OCI-LY1 (cell line): Measurements from ENCODE around the gene RPP40.

Source experiments
- H2AFZ ChIP-seq: fragments of 200-600 bp; sonication (generic), shearing (Covaris generic); 2 replicates; pipeline ENCODE4 v1.6.0; 2014; ENCODE audit warnings: antibody characterized with exemption, mild to moderate bottlenecking, low read length
- H3F3A ChIP-seq: fragments of 200-600 bp; sonication (generic), shearing (Covaris generic); 2 replicates; pipeline ENCODE4 v1.6.0; 2014; ENCODE audit warnings: mild to moderate bottlenecking, antibody characterized with exemption, low read length, moderate library complexity; ENCODE audit not compliant: insufficient read depth
- H3K27ac ChIP-seq: fragments of 200-600 bp; sonication (generic); 2 replicates; pipeline ENCODE4 v1.5.1; 2014; ENCODE audit warnings: low read length, mixed run types, mild to moderate bottlenecking, low read depth; ENCODE audit not compliant: poor library complexity, severe bottlenecking
- H3K27me3 ChIP-seq: fragments of 200-600 bp; sonication (generic); 2 replicates; pipeline ENCODE4 v1.6.0; 2014; ENCODE audit warnings: antibody characterized with exemption, mild to moderate bottlenecking, low read length, moderate library complexity; ENCODE audit not compliant: insufficient read depth
- H3K36me3 ChIP-seq: fragments of 200-600 bp; sonication (generic); 2 replicates; pipeline ENCODE4 v1.6.1; 2014; ENCODE audit warnings: mild to moderate bottlenecking, antibody characterized with exemption, low read length, moderate library complexity, mixed read lengths; ENCODE audit not compliant: insufficient read depth
- H3K4me1 ChIP-seq: fragments of 200-600 bp; sonication (generic); 2 replicates; pipeline ENCODE4 v1.5.1; 2014; ENCODE audit warnings: mild to moderate bottlenecking, low read length, moderate library complexity; ENCODE audit not compliant: insufficient read depth, severe bottlenecking
- H3K4me2 ChIP-seq: fragments of 200-600 bp; sonication (generic), shearing (Covaris generic); 2 replicates; pipeline ENCODE4 v1.6.1; 2014; ENCODE audit warnings: low read length
- H3K4me3 ChIP-seq: fragments of 200-600 bp; sonication (generic); 2 replicates; pipeline ENCODE4 v1.5.1; 2014; ENCODE audit warnings: low read length, low read depth, mild to moderate bottlenecking, mixed read lengths; ENCODE audit not compliant: poor library complexity, severe bottlenecking
- H3K79me2 ChIP-seq: fragments of 200-600 bp; shearing (Covaris generic); 2 replicates; pipeline ENCODE4 v1.6.1; 2016; ENCODE audit warnings: mixed run types, low read length, mixed read lengths; ENCODE audit not compliant: insufficient read depth
- H3K9ac ChIP-seq: fragments of 200-600 bp; sonication (generic), shearing (Covaris generic); 2 replicates; pipeline ENCODE4 v1.6.1; 2014; ENCODE audit warnings: mild to moderate bottlenecking, low read length, mixed read lengths
- H3K9me2 ChIP-seq: fragments of 200-600 bp; sonication (generic), shearing (Covaris generic); 2 replicates; pipeline ENCODE4 v1.6.1; 2014; ENCODE audit warnings: low read depth, mild to moderate bottlenecking, low read length, mixed read lengths
- H3K9me3 ChIP-seq: fragments of 200-600 bp; shearing (Covaris generic); 2 replicates; pipeline ENCODE4 v1.6.1; 2014; ENCODE audit warnings: low read length, mixed read lengths
- H4K20me1 ChIP-seq: fragments of 200-600 bp; sonication (generic), shearing (Covaris generic); 2 replicates; pipeline ENCODE4 v1.6.0; 2016; ENCODE audit warnings: mild to moderate bottlenecking, low read length; ENCODE audit not compliant: insufficient read depth
- CTCF ChIP-seq: fragments of 200-600 bp; sonication (generic), shearing (Covaris generic); IDR thresholded peaks from 2 replicates; pipeline ENCODE4 v1.5.1; 2017; ENCODE audit warnings: mild to moderate bottlenecking, antibody characterized with exemption, low read length, moderate library complexity, mixed read lengths
- EZH2 ChIP-seq: fragments of 200-600 bp; sonication (generic), shearing (Covaris generic); IDR thresholded peaks from 2 replicates; pipeline ENCODE4 v1.8.0; 2017; ENCODE audit warnings: borderline replicate concordance, mixed run types, mild to moderate bottlenecking, antibody characterized with exemption, low read length, moderate library complexity, mixed read lengths

Gene RPP40

GRCh38 chr6:4948781-4949450, 54.9 kb downstream of the RPP40 start:
- Histone ChIP-seq H3K79me2 (no peaks in the 10 kb centered on the region), H2AFZ (no peak overlapping the region), H3K36me3 (no peaks in the 10 kb centered on the region), H3K9me2 (no peaks in the 10 kb centered on the region), H4K20me1 (no peaks in the 10 kb centered on the region), H3K9ac (no peak overlapping the region), H3F3A (no peaks in the 10 kb centered on the region), H3K27me3 (no peaks in the 10 kb centered on the region), H3K4me1 (no peaks in the 10 kb centered on the region), H3K4me3 (no peak overlapping the region), H3K27ac (no peak overlapping the region), H3K9me3 (no peaks in the 10 kb centered on the region), H3K4me2 (no peak overlapping the region)
- no peak for TF ChIP-seq CTCF
- TF ChIP-seq EZH2: no peak

GRCh38 chr6:4947716-4948115, 56.1 kb downstream of the RPP40 start:
- TF ChIP-seq EZH2 (no peak), CTCF (no peak)
- no peaks in the 10 kb centered on the region for H3K4me1 ChIP-seq
- no peaks in the 10 kb centered on the region for H3K27me3 ChIP-seq
- H4K20me1 ChIP-seq: no peaks in the 10 kb centered on the region
- H3F3A ChIP-seq: no peaks in the 10 kb centered on the region
- no peaks in the 10 kb centered on the region for H3K9me3 ChIP-seq
- H3K4me2 ChIP-seq: no peak overlapping the region
- H3K4me3 ChIP-seq: no peak overlapping the region
- no peak overlapping the region for H3K27ac ChIP-seq
- no peaks in the 10 kb centered on the region for H3K79me2 ChIP-seq
- no peak overlapping the region for H2AFZ ChIP-seq
- H3K9ac ChIP-seq: no peak overlapping the region
- H3K9me2 ChIP-seq: no peaks in the 10 kb centered on the region
- no peaks in the 10 kb centered on the region for H3K36me3 ChIP-seq

GRCh38 chr6:4946521-4946920, 57.3 kb downstream of the RPP40 start:
- Histone ChIP-seq H3K4me2 (no peak overlapping the region), H3K79me2 (no peaks in the 10 kb centered on the region), H4K20me1 (no peaks in the 10 kb centered on the region), H3K36me3 (no peaks in the 10 kb centered on the region), H3K9me3 (no peaks in the 10 kb centered on the region), H3K27ac (no peak overlapping the region), H2AFZ (no peak overlapping the region), H3K4me1 (no peaks in the 10 kb centered on the region), H3K4me3 (no peak overlapping the region), H3K9me2 (no peaks in the 10 kb centered on the region), H3F3A (no peaks in the 10 kb centered on the region), H3K27me3 (no peaks in the 10 kb centered on the region), H3K9ac (no peak overlapping the region)
- no peak for TF ChIP-seq EZH2
- TF ChIP-seq CTCF: no peak
